ENCODE data around the gene KIF18B. TPM values are rescaled to one million over a fixed set of nuclear protein-coding genes. Genes with fewer than 3 reads are reported as not detected.

KIF18B gene
- total RNA-seq, 1 experiment from 2014 or later = 82.2 TPM

GRCh38 chr17:44942456-44942855, 5.1 kb downstream of the KIF18B start (continued):
- TF ChIP-seq, protein P1, sequence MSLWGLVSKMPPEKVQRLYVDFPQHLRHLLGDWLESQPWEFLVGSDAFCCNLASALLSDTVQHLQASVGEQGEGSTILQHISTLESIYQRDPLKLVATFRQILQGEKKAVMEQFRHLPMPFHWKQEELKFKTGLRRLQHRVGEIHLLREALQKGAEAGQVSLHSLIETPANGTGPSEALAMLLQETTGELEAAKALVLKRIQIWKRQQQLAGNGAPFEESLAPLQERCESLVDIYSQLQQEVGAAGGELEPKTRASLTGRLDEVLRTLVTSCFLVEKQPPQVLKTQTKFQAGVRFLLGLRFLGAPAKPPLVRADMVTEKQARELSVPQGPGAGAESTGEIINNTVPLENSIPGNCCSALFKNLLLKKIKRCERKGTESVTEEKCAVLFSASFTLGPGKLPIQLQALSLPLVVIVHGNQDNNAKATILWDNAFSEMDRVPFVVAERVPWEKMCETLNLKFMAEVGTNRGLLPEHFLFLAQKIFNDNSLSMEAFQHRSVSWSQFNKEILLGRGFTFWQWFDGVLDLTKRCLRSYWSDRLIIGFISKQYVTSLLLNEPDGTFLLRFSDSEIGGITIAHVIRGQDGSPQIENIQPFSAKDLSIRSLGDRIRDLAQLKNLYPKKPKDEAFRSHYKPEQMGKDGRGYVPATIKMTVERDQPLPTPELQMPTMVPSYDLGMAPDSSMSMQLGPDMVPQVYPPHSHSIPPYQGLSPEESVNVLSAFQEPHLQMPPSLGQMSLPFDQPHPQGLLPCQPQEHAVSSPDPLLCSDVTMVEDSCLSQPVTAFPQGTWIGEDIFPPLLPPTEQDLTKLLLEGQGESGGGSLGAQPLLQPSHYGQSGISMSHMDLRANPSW (CRISPR knock-in tag; conservative IDR thresholded peaks at IDR 0.05; ENCODE audit: low read depth) = no peak
- no peak for TF ChIP-seq IRF1 (CRISPR knock-in tag; IDR thresholded peaks at IDR 0.05)

DNA sequence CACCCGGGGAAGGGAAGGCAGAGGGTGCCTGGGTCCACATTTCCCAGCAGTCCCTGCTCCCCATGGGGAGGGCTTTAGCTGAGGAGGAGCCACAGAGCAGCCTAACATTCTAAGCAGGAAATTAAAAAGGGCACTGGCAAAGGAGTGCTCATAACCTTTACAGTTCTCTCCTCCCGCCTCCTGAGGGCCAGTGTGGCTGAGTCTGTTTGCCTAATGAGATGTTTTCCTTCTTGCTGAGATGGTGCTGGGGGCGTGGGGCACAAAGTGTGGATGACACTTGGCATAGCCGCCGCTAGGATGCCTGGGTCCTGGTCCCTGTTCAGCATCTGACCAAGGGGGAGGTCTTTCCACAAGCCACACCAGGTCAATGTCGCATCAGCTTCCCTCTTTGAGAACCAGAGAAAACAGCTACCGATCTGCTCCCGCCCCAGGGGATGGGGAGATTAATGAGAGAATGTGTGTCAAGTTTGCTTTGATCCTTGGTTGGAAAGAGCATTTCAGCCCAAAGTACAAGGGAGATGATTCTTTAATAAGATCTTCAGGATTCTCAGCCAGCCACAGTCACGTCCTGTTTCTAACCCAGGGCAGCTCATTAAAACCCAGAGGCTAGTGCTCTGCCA, 5.8 kb downstream of the KIF18B start:
- H3K27ac Mint-ChIP-seq = peak overlapping the region; percentile 56
- peaks cover 43% of the 10 kb centered on the region for H3K36me3 Mint-ChIP-seq
- CTCF ChIA-PET = interaction anchor here (0.8 to 1.4 kb wide), 5 partner anchors 12 to 194 kb away, joined by 3 to 5 read pairs (median 3); partner anchors contain the start of gene ACBD4
- H3K4me1 Mint-ChIP-seq = peaks cover 21% of the 10 kb centered on the region
- no peak for TF ChIP-seq CREB1 (CRISPR knock-in tag; IDR thresholded peaks at IDR 0.05)
- TF ChIP-seq, protein P2, sequence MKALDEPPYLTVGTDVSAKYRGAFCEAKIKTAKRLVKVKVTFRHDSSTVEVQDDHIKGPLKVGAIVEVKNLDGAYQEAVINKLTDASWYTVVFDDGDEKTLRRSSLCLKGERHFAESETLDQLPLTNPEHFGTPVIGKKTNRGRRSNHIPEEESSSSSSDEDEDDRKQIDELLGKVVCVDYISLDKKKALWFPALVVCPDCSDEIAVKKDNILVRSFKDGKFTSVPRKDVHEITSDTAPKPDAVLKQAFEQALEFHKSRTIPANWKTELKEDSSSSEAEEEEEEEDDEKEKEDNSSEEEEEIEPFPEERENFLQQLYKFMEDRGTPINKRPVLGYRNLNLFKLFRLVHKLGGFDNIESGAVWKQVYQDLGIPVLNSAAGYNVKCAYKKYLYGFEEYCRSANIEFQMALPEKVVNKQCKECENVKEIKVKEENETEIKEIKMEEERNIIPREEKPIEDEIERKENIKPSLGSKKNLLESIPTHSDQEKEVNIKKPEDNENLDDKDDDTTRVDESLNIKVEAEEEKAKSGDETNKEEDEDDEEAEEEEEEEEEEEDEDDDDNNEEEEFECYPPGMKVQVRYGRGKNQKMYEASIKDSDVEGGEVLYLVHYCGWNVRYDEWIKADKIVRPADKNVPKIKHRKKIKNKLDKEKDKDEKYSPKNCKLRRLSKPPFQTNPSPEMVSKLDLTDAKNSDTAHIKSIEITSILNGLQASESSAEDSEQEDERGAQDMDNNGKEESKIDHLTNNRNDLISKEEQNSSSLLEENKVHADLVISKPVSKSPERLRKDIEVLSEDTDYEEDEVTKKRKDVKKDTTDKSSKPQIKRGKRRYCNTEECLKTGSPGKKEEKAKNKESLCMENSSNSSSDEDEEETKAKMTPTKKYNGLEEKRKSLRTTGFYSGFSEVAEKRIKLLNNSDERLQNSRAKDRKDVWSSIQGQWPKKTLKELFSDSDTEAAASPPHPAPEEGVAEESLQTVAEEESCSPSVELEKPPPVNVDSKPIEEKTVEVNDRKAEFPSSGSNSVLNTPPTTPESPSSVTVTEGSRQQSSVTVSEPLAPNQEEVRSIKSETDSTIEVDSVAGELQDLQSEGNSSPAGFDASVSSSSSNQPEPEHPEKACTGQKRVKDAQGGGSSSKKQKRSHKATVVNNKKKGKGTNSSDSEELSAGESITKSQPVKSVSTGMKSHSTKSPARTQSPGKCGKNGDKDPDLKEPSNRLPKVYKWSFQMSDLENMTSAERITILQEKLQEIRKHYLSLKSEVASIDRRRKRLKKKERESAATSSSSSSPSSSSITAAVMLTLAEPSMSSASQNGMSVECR (CRISPR knock-in tag; IDR thresholded peaks at IDR 0.05; ENCODE audit: borderline replicate concordance) = no peak
- no peak for TF ChIP-seq GABPB1 (CRISPR knock-in tag; IDR thresholded peaks at IDR 0.05)
- no peak for TF ChIP-seq AR (CRISPR knock-in tag; IDR thresholded peaks at IDR 0.05)
- TF ChIP-seq, protein P3, sequence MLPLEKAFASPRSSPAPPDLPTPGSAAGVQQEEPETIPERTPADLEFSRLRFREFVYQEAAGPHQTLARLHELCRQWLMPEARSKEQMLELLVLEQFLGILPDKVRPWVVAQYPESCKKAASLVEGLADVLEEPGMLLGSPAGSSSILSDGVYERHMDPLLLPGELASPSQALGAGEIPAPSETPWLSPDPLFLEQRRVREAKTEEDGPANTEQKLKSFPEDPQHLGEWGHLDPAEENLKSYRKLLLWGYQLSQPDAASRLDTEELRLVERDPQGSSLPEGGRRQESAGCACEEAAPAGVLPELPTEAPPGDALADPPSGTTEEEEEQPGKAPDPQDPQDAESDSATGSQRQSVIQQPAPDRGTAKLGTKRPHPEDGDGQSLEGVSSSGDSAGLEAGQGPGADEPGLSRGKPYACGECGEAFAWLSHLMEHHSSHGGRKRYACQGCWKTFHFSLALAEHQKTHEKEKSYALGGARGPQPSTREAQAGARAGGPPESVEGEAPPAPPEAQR (CRISPR knock-in tag; IDR thresholded peaks at IDR 0.05) = no peak
- TF ChIP-seq, protein P4, sequence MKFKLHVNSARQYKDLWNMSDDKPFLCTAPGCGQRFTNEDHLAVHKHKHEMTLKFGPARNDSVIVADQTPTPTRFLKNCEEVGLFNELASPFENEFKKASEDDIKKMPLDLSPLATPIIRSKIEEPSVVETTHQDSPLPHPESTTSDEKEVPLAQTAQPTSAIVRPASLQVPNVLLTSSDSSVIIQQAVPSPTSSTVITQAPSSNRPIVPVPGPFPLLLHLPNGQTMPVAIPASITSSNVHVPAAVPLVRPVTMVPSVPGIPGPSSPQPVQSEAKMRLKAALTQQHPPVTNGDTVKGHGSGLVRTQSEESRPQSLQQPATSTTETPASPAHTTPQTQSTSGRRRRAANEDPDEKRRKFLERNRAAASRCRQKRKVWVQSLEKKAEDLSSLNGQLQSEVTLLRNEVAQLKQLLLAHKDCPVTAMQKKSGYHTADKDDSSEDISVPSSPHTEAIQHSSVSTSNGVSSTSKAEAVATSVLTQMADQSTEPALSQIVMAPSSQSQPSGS (CRISPR knock-in tag; IDR thresholded peaks at IDR 0.05; ENCODE audit: borderline replicate concordance, low read depth) = no peak
- TF ChIP-seq NR1H2 (CRISPR knock-in tag; IDR thresholded peaks at IDR 0.05) = no peak
- TF ChIP-seq TEAD4 (CRISPR knock-in tag; IDR thresholded peaks at IDR 0.05) = no peak
- TF ChIP-seq ATF3 (CRISPR knock-in tag; conservative IDR thresholded peaks at IDR 0.05) = no peak
- TF ChIP-seq MXD4 (CRISPR knock-in tag; IDR thresholded peaks at IDR 0.05; ENCODE audit: borderline replicate concordance) = no peak
- TF ChIP-seq GTF2I (CRISPR knock-in tag; conservative IDR thresholded peaks at IDR 0.05) = no peak
- no peak for TF ChIP-seq SP1 (CRISPR knock-in tag; conservative IDR thresholded peaks at IDR 0.05)
- H3K4me3 Mint-ChIP-seq = no peak overlapping the region
- ATAC-seq = peak; percentile 39
- POLR2A ChIA-PET = no interaction called here
- no peaks in the 10 kb centered on the region for H3K9me3 Mint-ChIP-seq
- no peaks in the 10 kb centered on the region for H3K27me3 Mint-ChIP-seq (ENCODE audit: low read depth)
- no peak for DNase-seq (ENCODE audit: low spot score)
